Measurements from ENCODE around the gene ADAM11. TPM values are rescaled to one million over a fixed set of nuclear protein-coding genes. Genes with fewer than 3 reads are reported as not detected.

The ADAM11 gene
- total and polyA plus RNA-seq, 2 of the 4 experiments (the other 2 are of a cell fraction), result 0.36 to 0.53 TPM

DNA sequence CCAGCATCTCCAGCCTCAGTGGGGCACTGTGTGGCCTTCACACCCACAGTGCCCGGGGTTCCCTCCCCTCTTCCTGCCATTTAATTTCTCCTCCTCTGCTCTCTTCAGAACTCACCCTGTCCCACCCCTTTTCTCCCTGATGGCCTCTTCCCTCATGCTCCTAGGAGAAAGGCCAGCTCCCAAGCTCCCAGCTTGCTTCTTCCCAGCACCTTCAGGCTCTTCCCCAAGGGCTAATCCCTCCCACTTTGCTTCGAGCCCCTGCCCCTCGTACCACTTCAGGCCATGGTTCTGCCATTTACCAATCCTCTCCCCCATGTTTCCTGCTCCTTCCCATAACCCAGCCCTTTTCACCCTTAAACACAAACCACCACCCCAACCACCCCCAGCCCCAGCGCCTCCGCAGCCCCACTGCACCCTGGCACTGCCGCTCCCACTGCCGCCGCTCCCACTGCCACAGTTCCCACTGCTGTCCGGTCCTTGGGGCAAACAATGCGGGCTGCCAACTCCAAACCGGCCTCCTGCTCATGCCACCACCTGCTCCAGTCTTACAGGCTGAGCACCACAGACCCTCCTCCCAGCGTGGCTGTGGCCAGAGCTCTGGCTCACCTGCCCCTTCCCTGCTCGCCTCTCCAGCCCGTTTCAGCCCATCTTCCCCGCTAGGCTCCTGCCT, 28.6 kb downstream of the ADAM11 start:
- H3K36me3 ChIP-seq (ENCODE audit: control insufficient read depth, insufficient read depth, low read length), result no peaks in the 10 kb centered on the region
- ATAC-seq (ENCODE audit: low read depth) (no peak), DNase-seq (no peak)
- TF ChIP-seq, protein P1, sequence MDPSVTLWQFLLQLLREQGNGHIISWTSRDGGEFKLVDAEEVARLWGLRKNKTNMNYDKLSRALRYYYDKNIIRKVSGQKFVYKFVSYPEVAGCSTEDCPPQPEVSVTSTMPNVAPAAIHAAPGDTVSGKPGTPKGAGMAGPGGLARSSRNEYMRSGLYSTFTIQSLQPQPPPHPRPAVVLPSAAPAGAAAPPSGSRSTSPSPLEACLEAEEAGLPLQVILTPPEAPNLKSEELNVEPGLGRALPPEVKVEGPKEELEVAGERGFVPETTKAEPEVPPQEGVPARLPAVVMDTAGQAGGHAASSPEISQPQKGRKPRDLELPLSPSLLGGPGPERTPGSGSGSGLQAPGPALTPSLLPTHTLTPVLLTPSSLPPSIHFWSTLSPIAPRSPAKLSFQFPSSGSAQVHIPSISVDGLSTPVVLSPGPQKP (IDR thresholded peaks at IDR 0.05; ENCODE audit: borderline replicate concordance, low read depth, low read length), result no peak
- TF ChIP-seq POLR2A (IDR thresholded peaks at IDR 0.05; ENCODE audit: low read depth, low read length) (no peak), NFE2L2 (IDR thresholded peaks at IDR 0.05; ENCODE audit: low read depth, low read length) (no peak)
- TF ChIP-seq, protein P2, sequence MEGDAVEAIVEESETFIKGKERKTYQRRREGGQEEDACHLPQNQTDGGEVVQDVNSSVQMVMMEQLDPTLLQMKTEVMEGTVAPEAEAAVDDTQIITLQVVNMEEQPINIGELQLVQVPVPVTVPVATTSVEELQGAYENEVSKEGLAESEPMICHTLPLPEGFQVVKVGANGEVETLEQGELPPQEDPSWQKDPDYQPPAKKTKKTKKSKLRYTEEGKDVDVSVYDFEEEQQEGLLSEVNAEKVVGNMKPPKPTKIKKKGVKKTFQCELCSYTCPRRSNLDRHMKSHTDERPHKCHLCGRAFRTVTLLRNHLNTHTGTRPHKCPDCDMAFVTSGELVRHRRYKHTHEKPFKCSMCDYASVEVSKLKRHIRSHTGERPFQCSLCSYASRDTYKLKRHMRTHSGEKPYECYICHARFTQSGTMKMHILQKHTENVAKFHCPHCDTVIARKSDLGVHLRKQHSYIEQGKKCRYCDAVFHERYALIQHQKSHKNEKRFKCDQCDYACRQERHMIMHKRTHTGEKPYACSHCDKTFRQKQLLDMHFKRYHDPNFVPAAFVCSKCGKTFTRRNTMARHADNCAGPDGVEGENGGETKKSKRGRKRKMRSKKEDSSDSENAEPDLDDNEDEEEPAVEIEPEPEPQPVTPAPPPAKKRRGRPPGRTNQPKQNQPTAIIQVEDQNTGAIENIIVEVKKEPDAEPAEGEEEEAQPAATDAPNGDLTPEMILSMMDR (conservative IDR thresholded peaks at IDR 0.05; ENCODE audit: low read depth, low read length), result no peak
- WGBS, 2 experiments (ENCODE audit: extremely low coverage in 2 of 2, insufficient read length in 1 of 2), result 72% methylated on average over 9 of the region's 15 CpGs; no CpG with 5 or more reads in 1 of the 2 experiments
- no peak overlapping the region for H2BK5ac ChIP-seq (ENCODE audit: low read depth, low read length, poor library complexity, severe bottlenecking)
- H4K91ac ChIP-seq (ENCODE audit: insufficient read depth, low read depth, low read length), result no peak overlapping the region
- H4K20me1 ChIP-seq (ENCODE audit: insufficient read depth, low read length), result no peaks in the 10 kb centered on the region
- intact Hi-C loops (cut with micrococcal nuclease), result no loop called here
- no peak overlapping the region for H2BK120ac ChIP-seq (ENCODE audit: low read depth, low read length)
- no peak overlapping the region for H3K9ac ChIP-seq (ENCODE audit: low read depth, low read length)
- POLR2A ChIA-PET (ENCODE audit: unreplicated experiment), result no interaction called here
- no peak overlapping the region for H2BK20ac ChIP-seq (ENCODE audit: low read depth, low read length)
- no TSS peak for BruUV-seq (replicated peaks)
- H3K79me1 ChIP-seq (ENCODE audit: low read depth in 1 of 2, low read length in 2 of 2), result no peaks in the 10 kb centered on the region; a peak in 1 of 4 replicates
- no peak overlapping the region for H4K8ac ChIP-seq (ENCODE audit: low read depth in 2 of 2, low read length in 2 of 2)
- no peak overlapping the region for H3K18ac ChIP-seq (ENCODE audit: low read depth, low read length)
- no peak overlapping the region for H4K5ac ChIP-seq (ENCODE audit: low read depth, low read length)
- no peaks in the 10 kb centered on the region for H3K9me3 ChIP-seq (ENCODE audit: control insufficient read depth, insufficient read depth, low read length)
- no peak overlapping the region for H3K23ac ChIP-seq (ENCODE audit: low read depth, low read length)
- CTCF ChIA-PET, result no interaction called here
- H3K27me3 ChIP-seq (ENCODE audit: control insufficient read depth, insufficient read depth, low read length), result no peaks in the 10 kb centered on the region; the same call in 1 of the 2 replicates
- H3K9me1 ChIP-seq (ENCODE audit: insufficient read depth, low read length), result no peaks in the 10 kb centered on the region; the same call in 1 of the 2 replicates
- H2AK5ac ChIP-seq (ENCODE audit: low read depth, low read length), result no peak overlapping the region
- H3K4me2 ChIP-seq (ENCODE audit: low read depth, low read length), result no peak overlapping the region
- H3K14ac ChIP-seq (replicated peaks; ENCODE audit: low read depth, low read length), result no peak overlapping the region
- H2AK9ac ChIP-seq (replicated peaks; ENCODE audit: low read depth, low read length, poor library complexity), result no peak overlapping the region
- dilution Hi-C loops (cut with HindIII; ENCODE audit: low sequenced_read_pairs, unreplicated experiment), result no loop called here
- in situ Hi-C loops (cut with MboI; ENCODE audit: low sequenced_read_pairs), result no loop called here
- H3K4me1 ChIP-seq (ENCODE audit: control insufficient read depth, insufficient read depth, low read length), result peaks cover 4% of the 10 kb centered on the region
- H2BK15ac ChIP-seq (ENCODE audit: low read depth, low read length), result no peak overlapping the region
- H3K4ac ChIP-seq (ENCODE audit: low read depth, low read length), result no peak overlapping the region
- H3K4me3 ChIP-seq (ENCODE audit: insufficient read depth, low read depth, low read length), result no peak overlapping the region
- H3K27ac ChIP-seq (ENCODE audit: insufficient read depth, low read length), result no peak overlapping the region
- no peak overlapping the region for H2AFZ ChIP-seq (replicated peaks; ENCODE audit: low read length, poor library complexity)
- H3K56ac ChIP-seq (ENCODE audit: extremely low read depth, insufficient read depth, low read length), result no peak overlapping the region

Measured in IMR-90 (cell line).